ENCODE results near the gene GFOD2.

The GFOD2 gene

GRCh38 chr16:67741118-67741517, 22.0 kb upstream of the GFOD2 start:
- no peak for TF ChIP-seq CTCF (IDR thresholded peaks at IDR 0.05; ENCODE audit: insufficient read depth, low read length, poor library complexity, severe bottlenecking)
- Histone ChIP-seq H3K36me3 (ENCODE audit: control insufficient read depth, insufficient read depth, low read length) (peaks cover 27% of the 10 kb centered on the region), H3K4me3 (replicated peaks; ENCODE audit: low read depth, low read length) (no peak overlapping the region), H3K27me3 (replicated peaks; ENCODE audit: control insufficient read depth, insufficient read depth, low read length) (no peaks in the 10 kb centered on the region)
- no peak for DNase-seq (ENCODE audit: extremely low read depth, insufficient read length)

GRCh38 chr16:67740391-67740790, 21.3 kb upstream of the GFOD2 start:
- no peaks in the 10 kb centered on the region for H3K27me3 ChIP-seq (replicated peaks; ENCODE audit: control insufficient read depth, insufficient read depth, low read length)
- H3K4me3 ChIP-seq (replicated peaks; ENCODE audit: low read depth, low read length) = no peak overlapping the region
- TF ChIP-seq CTCF (IDR thresholded peaks at IDR 0.05; ENCODE audit: insufficient read depth, low read length, poor library complexity, severe bottlenecking) = no peak
- no peak for DNase-seq (ENCODE audit: extremely low read depth, insufficient read length)
- H3K36me3 ChIP-seq (ENCODE audit: control insufficient read depth, insufficient read depth, low read length) = peaks cover 27% of the 10 kb centered on the region

- Histone ChIP-seq H3K4me3 (replicated peaks; ENCODE audit: low read depth, low read length) (no peak overlapping the region), H3K27me3 (replicated peaks; ENCODE audit: control insufficient read depth, insufficient read depth, low read length) (no peaks in the 10 kb centered on the region), H3K36me3 (ENCODE audit: control insufficient read depth, insufficient read depth, low read length) (peaks cover 17% of the 10 kb centered on the region)
- no peak for DNase-seq (ENCODE audit: extremely low read depth, insufficient read length)
- TF ChIP-seq CTCF (IDR thresholded peaks at IDR 0.05; ENCODE audit: insufficient read depth, low read length, poor library complexity, severe bottlenecking) = no peak
Measured at GRCh38 chr16:67736858-67737257, 17.7 kb upstream of the GFOD2 start.

GRCh38 chr16:67734731-67735201, 15.7 kb upstream of the GFOD2 start:
- H3K4me3 ChIP-seq (replicated peaks; ENCODE audit: low read depth, low read length) = no peak overlapping the region
- no peak for TF ChIP-seq CTCF (IDR thresholded peaks at IDR 0.05; ENCODE audit: insufficient read depth, low read length, poor library complexity, severe bottlenecking)

GRCh38 chr16:67733734-67734470, 14.8 kb upstream of the GFOD2 start:
- DNase-seq (ENCODE audit: extremely low read depth, insufficient read length) = no peak
- Histone ChIP-seq H3K27me3 (replicated peaks; ENCODE audit: control insufficient read depth, insufficient read depth, low read length) (no peaks in the 10 kb centered on the region), H3K36me3 (ENCODE audit: control insufficient read depth, insufficient read depth, low read length) (peaks cover 28% of the 10 kb centered on the region), H3K4me3 (replicated peaks; ENCODE audit: low read depth, low read length) (no peak overlapping the region)
- TF ChIP-seq CTCF (IDR thresholded peaks at IDR 0.05; ENCODE audit: insufficient read depth, low read length, poor library complexity, severe bottlenecking) = no peak

More at GRCh38 chr16:67734731-67735201, 15.7 kb upstream of the GFOD2 start:
- Histone ChIP-seq H3K27me3 (replicated peaks; ENCODE audit: control insufficient read depth, insufficient read depth, low read length) (no peaks in the 10 kb centered on the region), H3K36me3 (ENCODE audit: control insufficient read depth, insufficient read depth, low read length) (peaks cover 21% of the 10 kb centered on the region)
- DNase-seq (ENCODE audit: extremely low read depth, insufficient read length) = no peak

All from GM06990 (cell line).